G401.6 (cell line): ENCODE measurements around the gene RPS21.

ENCODE experiments used
- FAIRE-seq: peaks from 2 replicates; lab custom pipeline; 2012; peaks lifted over from hg19 to GRCh38; lab: Jason Lieb, UNC

RPS21 gene

DNA sequence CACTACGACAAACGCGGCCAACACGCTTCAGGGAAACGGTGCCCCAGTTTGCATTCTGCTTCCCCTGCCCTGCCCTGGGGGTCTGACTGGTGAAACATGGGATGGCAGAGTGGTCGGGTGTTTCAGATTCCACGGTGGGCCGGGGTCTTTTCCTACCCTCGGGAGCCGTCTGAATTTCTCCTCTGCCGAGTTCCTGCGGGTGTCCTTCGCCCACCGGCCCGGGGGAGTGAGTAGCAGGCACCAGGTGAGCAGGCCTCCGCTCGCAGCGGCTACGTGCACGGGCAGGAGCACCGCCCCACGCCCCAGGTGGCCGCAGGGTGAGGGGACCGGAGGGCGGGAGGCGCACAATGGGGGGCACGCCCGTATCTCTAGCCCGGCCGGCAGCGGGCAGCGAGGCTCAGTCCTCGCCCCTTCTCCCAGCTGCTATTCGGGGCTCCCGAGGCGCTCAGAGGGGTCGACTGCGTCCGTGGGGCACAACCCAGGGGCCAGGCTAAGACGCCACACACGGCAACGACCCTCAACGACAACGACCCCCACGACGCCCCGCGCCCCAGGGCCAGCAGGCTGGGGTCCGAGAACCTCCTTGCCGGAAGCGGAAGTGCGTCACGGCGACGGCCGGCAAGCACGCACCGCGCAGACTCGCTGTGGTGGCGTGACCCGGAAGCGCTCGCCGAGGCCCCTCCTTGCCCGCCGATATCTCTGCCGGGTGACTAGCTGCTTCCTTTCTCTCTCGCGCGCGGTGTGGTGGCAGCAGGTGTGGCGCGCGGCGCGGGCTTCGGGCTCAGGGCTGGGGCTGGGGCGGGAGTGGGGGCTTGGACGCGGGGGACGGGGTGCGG lies at the start of gene RPS21:
Gene RPS21, plus strand, starts transcription at position 721 of the 836 bp plus-strand sequence. CDS start 236 bp downstream, outside the sequence.
- FAIRE-seq: no peak

DNA sequence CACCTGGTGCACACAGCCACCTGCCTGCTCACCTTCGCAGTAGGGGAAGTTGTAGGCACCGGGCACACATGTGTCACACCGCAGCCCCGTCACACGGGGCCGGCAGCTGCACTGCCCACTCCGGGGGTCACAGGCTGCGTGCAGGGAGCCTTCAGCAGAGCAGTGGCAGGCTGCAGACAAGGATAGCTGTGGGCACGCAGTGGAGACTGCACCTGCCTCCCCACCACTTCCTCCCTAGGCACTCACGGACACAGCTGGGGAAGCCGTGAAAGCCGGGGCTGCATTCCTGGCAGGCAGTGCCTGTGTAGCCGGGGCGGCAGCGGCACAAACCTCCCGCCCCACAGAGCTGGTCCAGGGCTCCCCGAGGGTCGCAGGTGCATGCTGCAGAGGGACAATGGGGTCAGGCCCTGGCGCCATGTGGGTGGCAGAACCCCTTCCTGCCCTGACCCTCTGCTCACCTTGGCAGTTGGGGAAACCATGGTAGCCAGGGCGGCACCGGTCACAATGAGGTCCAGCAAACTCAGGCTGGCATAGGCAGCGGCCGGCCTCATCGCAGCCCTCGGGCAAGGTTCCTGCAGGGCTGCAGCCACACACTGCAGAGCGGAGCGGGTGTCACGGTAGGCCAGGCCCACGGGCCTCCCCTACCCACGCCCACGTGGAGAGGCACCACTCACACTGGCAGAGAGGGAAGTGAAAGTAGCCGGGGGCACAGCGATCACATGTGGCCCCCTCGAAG lies 49.2 kb upstream of the RPS21 start:
- FAIRE-seq: no peak

DNA sequence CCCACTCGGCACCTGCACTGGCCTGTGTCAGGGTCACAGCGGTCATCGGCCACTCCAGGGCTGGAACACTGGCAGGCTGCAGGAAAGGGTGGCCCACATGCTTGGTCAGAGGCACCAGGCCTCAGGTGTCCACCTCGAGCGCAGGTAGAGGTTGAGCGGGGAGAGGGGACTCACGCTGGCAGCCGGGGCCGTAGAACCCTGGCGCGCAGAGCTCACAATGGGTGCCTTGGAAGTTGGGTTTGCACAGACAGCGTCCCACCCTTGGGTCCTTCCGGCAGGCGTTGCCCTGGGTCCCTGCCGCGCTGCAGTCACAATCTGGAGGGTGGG lies 48.6 kb upstream of the RPS21 start:
- no peak for FAIRE-seq

DNA sequence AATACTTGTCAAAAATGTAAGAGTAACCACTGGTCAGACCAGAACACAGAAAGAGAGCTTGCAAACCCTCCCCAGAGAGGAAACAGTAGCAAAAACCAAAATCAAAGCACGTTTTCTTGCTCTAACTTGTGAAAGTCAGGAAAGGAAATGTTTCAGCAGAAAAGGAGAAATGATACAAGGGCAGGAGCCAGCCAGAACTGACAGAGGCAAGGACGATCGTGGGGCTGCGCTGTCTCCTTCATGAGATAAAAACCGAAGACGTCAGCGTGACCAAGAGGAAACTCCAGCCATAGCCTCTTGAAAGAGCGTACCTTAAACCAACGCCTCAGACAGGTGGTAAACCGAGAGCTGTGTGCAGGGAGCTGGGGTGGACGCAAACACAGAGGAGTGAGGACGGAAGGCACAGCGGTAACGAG lies 47.2 kb upstream of the RPS21 start:
- no peak for FAIRE-seq

DNA sequence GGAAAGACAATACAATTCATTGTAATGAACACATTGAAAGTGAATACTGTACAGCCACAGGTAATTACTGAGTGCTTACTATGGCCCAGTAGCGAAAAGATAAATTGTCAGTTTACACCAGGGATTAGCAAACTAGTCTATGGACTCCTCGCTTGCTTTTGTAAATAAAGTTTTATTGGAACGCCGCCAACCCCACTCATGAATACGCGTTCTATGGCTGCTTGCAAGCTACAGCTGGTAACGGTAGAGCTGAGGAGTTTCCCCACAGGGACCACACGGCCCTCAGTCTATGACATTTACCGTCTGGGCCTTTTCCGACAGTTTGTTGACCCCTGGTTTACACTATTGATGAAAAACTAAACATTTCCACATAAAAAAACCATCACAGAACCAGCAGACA lies 44.0 kb upstream of the RPS21 start:
- FAIRE-seq: no peak

DNA sequence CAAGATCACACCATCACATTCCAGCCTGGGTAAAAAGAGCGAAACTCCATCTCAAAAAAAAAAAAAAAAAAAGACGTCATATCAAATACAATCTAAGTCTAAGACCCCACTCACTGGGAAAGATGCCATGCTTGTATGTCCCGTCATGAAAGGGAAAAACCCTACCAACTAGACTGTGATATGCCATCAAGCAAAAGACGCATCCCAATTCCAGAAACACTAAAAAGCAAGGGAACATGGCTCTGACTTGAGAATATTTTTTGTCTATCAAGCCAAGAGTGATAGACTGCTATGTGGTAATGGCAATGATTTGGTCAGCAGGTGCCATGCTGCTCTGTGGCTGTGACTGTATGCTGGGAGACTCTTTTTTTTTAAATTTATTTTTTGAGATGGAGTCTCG lies 42.8 kb upstream of the RPS21 start:
- FAIRE-seq: no peak

DNA sequence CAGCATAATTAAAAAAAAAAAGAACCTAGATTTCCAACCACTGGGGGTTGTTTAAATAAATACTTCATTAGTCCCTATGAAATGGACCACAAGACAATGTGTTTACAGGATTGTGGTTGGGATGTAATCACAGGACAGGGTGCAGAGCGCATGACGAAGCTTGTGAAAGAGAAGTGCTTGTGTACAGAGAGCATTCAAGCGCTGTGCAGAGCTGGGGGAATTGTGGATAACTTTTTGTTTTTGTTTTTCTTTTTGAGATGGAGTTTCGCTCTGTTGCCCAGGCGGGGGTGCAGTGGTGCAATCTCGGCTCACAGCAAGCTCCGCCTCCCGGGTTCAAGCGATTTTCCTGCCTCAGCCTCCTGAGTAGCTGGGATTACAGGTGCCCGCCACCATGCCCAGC lies 42.1 kb upstream of the RPS21 start:
- no peak for FAIRE-seq

DNA sequence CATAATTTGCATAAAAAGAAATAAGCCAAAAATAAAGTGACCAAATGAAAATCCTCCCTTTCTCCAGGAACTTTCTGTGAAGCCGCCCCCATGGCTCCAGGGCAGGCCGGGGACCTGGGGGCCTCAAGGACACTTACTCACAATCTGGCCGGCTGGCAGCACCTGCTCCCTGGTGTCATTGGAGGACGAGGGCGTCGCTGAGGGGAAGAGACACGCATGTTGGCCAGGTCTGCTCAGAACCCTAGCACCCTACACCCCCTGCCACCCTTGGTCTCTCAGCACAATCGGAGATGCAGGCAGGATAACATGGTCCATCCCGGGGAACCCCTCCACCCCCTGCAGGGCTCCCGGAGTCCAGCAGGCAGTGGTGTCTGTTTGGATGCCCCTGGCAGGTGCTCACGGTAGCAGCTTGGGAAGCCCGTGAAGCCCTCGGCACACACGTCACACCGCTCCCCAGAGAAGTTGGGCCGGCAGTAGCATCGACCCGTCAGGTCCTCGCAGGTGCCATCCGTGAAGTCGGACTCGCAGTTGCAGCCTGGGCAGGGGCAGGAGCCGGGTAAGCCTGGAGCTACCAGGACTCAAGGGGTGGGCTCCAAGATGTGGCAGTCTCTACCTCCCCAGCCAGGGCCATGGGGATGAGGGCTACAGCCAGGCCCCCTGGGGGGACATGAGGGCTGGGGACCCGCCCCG lies 41.1 kb upstream of the RPS21 start:
- FAIRE-seq: no peak

DNA sequence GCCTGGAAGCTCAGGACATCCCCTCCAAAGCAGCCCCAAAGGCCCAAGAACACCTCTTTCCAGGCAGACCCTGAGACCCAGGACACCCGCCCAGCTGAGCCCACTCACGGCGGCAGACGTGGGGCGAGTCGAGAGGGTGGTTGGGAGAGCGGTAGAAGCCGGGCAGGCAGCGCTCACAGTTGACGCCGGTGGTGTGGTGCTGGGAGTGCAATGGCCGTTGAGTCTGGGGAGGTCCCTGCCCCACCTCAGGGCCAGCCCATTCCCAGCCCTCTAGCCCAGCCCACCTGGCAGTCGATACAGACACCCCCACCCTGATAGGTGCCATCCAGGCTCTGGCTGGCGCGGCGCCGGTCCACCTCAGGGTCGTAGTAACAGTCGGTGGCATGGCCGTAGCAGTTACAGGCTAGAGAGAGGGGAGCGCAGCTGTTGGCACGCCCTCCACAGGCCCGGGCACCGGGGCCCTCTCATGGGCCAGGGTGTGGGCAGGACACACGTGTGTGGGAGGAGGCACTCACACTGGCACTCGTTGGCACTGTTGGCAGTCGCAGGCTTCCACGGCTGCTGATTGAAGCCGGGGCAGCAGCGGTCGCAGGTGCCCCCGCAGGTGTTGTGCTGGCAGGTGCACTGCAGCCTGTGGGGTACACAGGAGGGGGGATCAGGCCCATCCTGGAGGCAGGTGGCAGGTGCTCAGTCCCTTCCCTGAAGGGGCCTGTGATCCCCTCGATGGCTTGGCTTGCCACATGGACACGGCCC lies 40.3 kb upstream of the RPS21 start:
- no peak for FAIRE-seq

DNA sequence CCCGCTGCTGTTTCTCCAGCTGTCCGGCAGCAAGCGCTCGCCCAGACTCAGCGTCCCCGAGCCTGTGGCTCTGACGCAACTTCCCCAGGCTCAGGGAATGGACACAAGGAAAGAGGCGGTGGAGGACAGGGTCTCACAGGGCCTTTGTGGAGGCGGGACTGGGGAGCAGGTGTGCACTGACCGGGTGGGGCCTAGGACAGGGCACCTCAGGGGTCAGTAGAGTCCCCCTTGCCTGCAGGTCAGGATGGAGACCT lies 39.8 kb upstream of the RPS21 start:
- FAIRE-seq: no peak

DNA sequence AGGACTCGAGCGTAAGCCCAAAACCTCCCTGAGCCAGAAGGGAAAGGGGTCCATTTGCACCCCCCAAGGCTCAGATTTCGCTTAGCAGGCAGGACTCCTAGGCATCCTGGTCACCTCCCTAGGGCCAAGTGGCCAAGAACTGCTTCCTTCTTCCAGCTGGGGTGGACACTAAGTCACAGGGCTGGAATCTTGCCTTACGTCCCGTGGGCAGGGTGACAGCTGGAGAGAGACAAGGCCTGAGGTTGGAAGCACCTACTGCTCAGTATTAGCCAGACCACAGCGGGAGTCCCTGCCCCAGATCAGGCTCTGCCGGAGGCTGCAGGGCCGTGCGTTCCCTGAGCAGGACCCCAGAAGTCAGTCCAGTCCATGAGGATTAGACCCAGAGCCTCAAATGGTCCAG lies 39.5 kb upstream of the RPS21 start:
- no peak for FAIRE-seq

DNA sequence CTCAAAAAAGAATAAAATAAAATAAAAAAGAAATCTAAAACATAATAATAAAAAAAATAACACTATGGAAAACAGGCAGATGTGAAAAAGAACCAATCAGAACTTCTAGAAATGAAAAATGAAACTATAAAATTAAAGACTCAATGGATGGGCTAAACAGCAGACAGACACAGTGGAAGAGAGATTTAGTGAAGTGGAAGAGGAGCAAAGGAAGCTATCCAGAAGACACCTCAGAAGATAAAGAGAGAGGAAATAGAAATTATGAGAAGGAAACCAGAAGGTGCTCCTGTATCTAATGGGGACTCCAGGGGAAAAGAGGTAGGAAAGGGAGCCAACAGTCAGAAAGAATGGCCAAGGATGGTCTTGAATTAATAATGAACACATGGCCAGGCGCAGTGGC lies 38.3 kb upstream of the RPS21 start:
- FAIRE-seq: no peak

DNA sequence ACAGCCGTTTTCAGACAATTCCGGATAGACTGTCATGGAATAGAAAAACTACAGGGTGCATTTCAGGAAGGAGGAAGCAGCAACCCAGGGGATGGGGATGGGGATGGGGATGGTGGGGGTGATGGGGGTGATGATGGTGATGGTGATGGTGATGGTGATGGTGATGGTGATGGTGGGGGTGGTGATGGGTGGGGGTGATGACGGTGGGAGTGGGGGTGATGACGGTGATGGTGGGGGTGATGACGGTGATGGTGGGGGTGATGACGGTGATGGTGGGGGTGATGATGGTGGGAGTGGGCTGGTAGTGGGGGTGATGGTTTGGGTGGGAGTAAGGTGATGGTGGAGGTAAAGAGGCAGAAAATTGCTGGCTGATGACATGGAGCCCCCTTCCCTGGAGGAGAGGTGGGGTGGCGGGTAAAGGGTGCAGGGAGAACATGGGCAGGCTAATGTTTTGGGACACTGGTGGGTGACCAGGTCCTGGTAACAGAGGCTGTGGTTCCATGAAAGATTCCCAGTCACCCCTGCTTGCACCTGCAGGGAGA lies 37.3 kb upstream of the RPS21 start:
- no peak for FAIRE-seq

DNA sequence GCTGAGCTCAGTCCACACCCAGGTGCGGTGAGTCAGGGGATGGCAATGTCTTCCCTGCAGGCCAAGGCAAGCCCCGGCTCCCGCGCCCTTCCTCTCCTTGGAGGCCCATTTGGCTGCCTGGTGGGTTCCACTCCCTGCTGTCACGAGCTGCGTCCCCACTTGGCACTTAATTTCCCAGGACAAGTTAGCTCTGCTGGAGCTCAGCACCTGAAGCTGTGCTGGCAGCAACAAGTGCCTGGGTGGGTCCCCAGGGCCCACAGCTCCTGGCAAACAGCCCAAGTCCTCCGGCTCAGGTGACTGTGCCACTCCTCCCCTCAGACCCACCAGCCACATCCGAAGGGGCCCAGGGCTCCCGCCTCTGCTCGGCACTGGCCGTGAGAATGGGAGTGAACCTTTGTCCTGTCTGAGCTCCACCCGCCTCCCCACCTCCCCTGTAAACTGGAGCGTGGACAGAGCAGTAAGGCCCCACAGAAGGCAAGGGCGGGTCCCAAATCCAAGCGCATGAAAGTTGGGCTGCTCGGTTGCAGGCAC lies 36.7 kb upstream of the RPS21 start:
- no peak for FAIRE-seq

DNA sequence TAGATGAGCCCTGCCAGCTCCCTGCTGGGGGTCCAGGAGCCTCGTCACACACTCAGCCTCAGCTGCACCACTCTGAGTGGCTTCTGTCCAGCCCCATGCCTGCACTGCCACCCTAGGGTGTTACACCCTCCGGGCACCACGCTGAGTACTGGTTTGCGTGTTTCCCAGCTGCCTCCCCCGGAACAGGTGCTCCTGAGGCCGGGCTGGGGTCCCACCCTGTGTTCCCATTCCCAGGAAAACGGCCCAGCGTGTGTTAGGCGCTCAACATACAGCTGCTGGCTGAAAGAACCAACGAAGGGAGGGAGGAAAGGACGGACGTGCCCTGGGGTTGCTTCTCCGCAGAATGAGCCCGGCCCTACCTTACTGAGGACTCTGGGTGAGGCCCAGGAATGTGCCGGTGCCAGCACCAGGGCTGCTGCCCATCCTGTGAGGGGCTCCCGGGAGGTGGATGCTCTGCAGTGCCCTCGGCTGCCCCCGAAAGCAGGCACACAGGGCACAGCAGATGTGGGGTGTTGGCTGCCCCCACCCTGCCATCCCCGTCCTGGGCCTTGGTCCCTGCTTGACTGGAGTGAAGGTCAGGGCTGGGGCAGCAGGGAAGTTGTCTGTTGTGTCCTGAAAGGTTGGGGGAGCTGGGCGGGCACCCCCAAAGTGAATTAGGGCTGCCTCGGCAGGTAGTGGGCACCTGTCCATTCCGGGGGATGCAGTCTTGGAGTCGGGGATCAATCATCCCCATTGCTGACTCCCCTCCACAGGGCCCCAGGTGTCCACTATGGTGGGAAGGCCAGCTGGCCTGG lies 36.1 kb upstream of the RPS21 start:
- no peak for FAIRE-seq

DNA sequence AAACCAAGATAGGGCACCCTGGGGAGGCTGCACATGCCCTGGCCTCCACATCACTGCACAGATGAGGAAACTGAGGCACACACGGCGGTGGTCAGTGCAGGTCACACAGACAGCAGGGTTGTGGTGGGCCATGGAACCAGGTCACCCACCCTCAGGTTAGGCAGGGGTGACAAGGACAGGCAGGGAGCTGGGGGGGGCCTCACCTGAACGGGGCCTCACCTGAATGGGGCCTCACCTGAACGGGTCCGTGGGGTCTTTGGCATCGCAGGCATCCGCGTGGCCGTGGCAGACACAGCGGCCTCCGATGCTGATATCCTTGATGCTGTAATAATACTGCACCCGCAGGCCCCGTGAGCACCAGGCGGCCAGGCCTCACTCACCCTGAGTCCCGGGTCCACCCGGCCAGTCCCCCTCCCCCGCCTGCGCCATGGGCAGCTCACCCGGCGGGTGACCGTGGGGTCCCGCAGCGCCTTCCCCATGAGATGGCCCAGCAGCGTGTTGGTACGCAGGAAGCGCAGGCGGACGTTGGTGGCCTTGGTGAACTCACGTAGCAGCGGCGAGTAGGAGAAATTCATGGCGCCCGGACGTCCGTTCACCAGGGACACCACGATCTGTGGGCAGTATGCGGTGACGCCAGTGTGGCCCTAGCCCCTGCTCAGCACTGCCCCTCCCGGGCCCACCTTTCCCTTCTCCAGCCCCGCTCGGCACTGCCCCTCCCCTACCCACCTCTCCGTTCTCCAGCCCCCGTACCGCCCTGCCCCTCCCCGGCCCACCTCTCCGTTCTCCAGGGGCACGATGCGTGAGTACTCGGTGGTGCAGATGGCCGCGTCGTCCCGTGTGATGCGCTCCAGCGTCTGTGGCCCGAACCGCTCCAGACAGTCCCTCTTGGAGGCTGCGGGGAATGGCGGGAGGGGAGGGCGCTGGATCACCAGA lies 35.2 kb upstream of the RPS21 start:
- FAIRE-seq: no peak

DNA sequence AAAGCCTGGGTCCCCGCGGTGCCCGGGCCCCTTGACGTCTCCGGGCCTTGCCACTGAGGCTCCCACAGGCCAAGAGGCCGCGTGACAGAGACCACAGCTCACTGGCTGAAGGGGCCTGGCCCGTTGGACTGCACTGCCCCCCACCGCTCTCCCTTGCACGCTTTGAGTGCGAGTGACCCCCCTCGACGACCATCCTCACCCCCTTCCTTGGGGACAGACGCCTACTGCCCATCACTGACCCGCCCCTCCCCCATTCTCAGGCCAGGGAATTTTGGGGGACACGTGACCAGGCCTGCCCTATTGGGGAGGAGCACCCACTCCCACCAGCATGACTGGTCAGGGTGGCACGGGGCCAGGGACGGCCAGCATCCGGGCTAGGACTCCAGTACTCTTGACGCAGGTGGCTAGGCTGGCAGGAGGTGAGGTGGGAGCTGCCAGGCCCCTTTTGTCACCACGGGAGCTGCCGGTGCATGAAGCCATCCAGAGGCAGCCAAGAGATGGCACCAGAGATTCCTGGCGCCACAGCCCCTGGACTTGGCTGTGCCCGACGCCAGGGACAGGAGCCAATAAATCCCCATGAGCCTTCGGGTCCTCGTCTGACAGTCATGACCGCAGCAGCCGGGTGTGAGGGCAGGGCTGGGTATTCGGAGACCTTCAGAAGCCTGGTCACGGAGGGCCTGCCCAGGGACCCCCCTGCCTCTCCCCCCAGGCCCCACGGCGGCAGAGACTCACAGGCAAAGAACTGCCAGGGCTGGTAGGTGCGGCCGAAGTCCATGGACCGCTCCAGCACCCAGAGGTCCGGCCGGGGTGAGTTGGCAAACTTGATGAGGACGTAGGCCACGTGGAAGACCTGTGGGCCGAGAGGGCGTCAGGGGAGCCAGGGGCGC lies 34.3 kb upstream of the RPS21 start:
- FAIRE-seq: no peak

DNA sequence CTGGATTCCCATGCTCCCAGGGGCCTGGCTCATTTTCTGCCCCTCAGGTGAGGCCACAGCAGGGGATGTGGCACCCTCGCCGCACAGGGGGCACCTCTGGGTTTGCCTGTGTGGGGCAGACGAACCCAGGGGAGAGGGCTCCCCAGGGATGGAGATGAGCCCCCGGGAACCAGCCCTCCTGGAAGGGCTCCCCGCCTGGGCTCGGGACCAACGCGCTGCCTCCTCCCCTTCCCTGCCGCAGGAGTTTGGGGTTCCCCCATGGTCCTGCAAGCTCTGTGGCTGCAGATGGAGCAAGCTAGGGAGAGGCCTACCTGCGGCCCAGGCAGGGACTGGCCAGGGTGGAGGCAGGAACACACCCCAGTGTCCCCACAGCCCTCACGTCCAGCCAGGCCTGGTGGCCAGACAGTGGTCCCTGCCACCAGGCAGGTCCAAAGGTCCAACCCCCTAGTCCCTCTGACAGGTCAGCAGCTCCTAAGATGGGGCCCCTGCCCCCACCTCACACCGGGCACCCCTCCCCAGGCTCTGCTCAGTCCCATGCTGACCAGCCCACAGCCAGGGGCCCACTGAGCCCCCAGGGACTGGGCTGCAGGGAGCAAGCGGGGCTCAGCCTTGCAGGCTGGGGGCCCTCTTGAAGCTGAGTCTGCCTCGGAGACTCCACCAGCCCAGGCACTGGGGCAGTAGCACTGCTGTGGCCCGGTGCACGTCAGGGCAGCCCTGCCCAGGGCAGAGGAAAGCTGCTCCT lies 33.4 kb upstream of the RPS21 start:
- FAIRE-seq: no peak
